Karpas-422 (cell line): ENCODE results near the gene RFX2. TPM values are rescaled to one million over a fixed set of nuclear protein-coding genes. Genes with fewer than 3 reads are reported as not detected.
"Not testable (repeated sequence)": the region's sequence is repeated elsewhere in the genome, so short reads cannot be mapped to it uniquely, and the experiment has no call there.

Source experiments
- DNase-seq: peaks from one replicate; pipeline ENCODE4 v3.0.0-alpha.2; 2015
- H2AFZ ChIP-seq: fragments of 200-600 bp; sonication (generic); 2 replicates; pipeline ENCODE4 v1.6.1; 2014; ENCODE audit warnings: antibody characterized with exemption, low read length, mixed read lengths
- H3K27ac ChIP-seq: fragments of 200-600 bp; sonication (generic); 2 replicates; pipeline ENCODE4 v1.5.1; 2014; ENCODE audit warnings: mild to moderate bottlenecking, low read length, moderate library complexity
- H3K27me3 ChIP-seq: fragments of 200-600 bp; sonication (generic); 2 replicates; pipeline ENCODE4 v1.6.1; 2014; ENCODE audit warnings: low read length, mixed read lengths
- H3K36me3 ChIP-seq: fragments of 200-600 bp; sonication (generic); 2 replicates; pipeline ENCODE4 v1.6.1; 2014; ENCODE audit warnings: low read length, mixed read lengths; ENCODE audit not compliant: insufficient read depth
- H3K4me1 ChIP-seq: fragments of 200-600 bp; sonication (generic); 2 replicates; pipeline ENCODE4 v1.6.1; 2014; ENCODE audit warnings: mild to moderate bottlenecking, low read length, mixed read lengths
- H3K4me2 ChIP-seq: fragments of 200-600 bp; sonication (generic); 2 replicates; pipeline ENCODE4 v1.6.1; 2014; ENCODE audit warnings: low read length, low read depth, mild to moderate bottlenecking; ENCODE audit not compliant: poor library complexity, severe bottlenecking
- H3K4me3 ChIP-seq: fragments of 200-600 bp; sonication (generic); 2 replicates; pipeline ENCODE4 v1.5.1; 2014; ENCODE audit warnings: mild to moderate bottlenecking, antibody characterized with exemption, low read length, mixed read lengths
- H3K79me2 ChIP-seq: fragments of 200-600 bp; sonication (generic); 2 replicates; pipeline ENCODE4 v1.6.1; 2014; ENCODE audit warnings: mild to moderate bottlenecking, low read length, mixed read lengths
- H3K9ac ChIP-seq: fragments of 200-600 bp; sonication (generic); 2 replicates; pipeline ENCODE4 v1.6.0; 2014; ENCODE audit warnings: low read length
- H3K9me2 ChIP-seq: fragments of 200-600 bp; sonication (generic), shearing (Covaris generic); replicated peaks from 2 replicates; pipeline ENCODE4 v1.6.0; 2014; ENCODE audit warnings: mild to moderate bottlenecking, low read length, moderate library complexity; ENCODE audit not compliant: insufficient read depth
- H3K9me3 ChIP-seq: fragments of 300-700, 200-600 bp; sonication (generic); 2 replicates; pipeline ENCODE4 v1.6.1; 2014; ENCODE audit warnings: low read length, mixed read lengths
- H4K20me1 ChIP-seq: fragments of 200-600 bp; sonication (generic); 2 replicates; pipeline ENCODE4 v1.6.1; 2014; ENCODE audit warnings: mild to moderate bottlenecking, antibody characterized with exemption, low read length, low read depth; ENCODE audit not compliant: insufficient read depth
- total RNA-seq: library from RNA; depleted of rRNA; stranded (reverse); fragments of >200 nt; shearing (Covaris generic); gene quantifications from 2 replicates; pipeline ENCODE4 v1.2.3, GENCODE V29; 2014; ENCODE audit warnings: low replicate concordance

The RFX2 gene
- total RNA-seq, 1 experiment from 2014 or later: 6.4 TPM

- Histone ChIP-seq H3K4me2 (no peak overlapping the region), H3K9me2 (no peaks in the 10 kb centered on the region), H3K4me3 (no peak overlapping the region), H3K27me3 (no peaks in the 10 kb centered on the region), H4K20me1 (no peaks in the 10 kb centered on the region), H3K4me1 (no peaks in the 10 kb centered on the region), H3K79me2 (no peaks in the 10 kb centered on the region), H3K9me3 (no peaks in the 10 kb centered on the region), H3K36me3 (no peaks in the 10 kb centered on the region), H3K27ac (no peak overlapping the region), H2AFZ (no peak overlapping the region), H3K9ac (no peak overlapping the region)
- no peak for DNase-seq
These were observed 117.5 kb downstream of the RFX2 start for GRCh38 chr19:5992756-5993155.

- H3K36me3 ChIP-seq: no peaks in the 10 kb centered on the region
- H3K9me3 ChIP-seq: no peaks in the 10 kb centered on the region
- DNase-seq: peak; percentile 53
- peaks cover 3% of the 10 kb centered on the region; the same call in 1 of the 2 replicates for H3K4me1 ChIP-seq
- H3K27ac ChIP-seq: no peak overlapping the region
- H3K79me2 ChIP-seq: no peaks in the 10 kb centered on the region
- H4K20me1 ChIP-seq: no peaks in the 10 kb centered on the region
- H3K4me2 ChIP-seq: no peak overlapping the region
- H3K9ac ChIP-seq: no peak overlapping the region
- H2AFZ ChIP-seq: no peak overlapping the region
- H3K27me3 ChIP-seq: no peaks in the 10 kb centered on the region
- H3K9me2 ChIP-seq: no peaks in the 10 kb centered on the region
- H3K4me3 ChIP-seq: no peak overlapping the region
These were observed 119.0 kb downstream of the RFX2 start for GRCh38 chr19:5991244-5991838.

GRCh38 chr19:5990289-5990797, 120.0 kb downstream of the RFX2 start:
- no peak overlapping the region for H3K9ac ChIP-seq
- no peaks in the 10 kb centered on the region for H3K79me2 ChIP-seq
- no peaks in the 10 kb centered on the region for H3K36me3 ChIP-seq
- H4K20me1 ChIP-seq: no peaks in the 10 kb centered on the region
- H2AFZ ChIP-seq: no peak overlapping the region
- H3K27ac ChIP-seq: no peak overlapping the region
- H3K4me2 ChIP-seq: no peak overlapping the region
- H3K9me2 ChIP-seq: no peaks in the 10 kb centered on the region
- no peaks in the 10 kb centered on the region for H3K27me3 ChIP-seq
- DNase-seq: no peak
- H3K4me3 ChIP-seq: no peak overlapping the region
- peaks cover 3% of the 10 kb centered on the region; the same call in 1 of the 2 replicates for H3K4me1 ChIP-seq
- no peaks in the 10 kb centered on the region for H3K9me3 ChIP-seq

- Histone ChIP-seq H3K9me2 (no peaks in the 10 kb centered on the region), H3K36me3 (no peaks in the 10 kb centered on the region), H3K4me2 (no peak overlapping the region), H3K4me3 (no peak overlapping the region), H3K27me3 (no peaks in the 10 kb centered on the region), H3K4me1 (peaks cover 3% of the 10 kb centered on the region; the same call in 1 of the 2 replicates), H3K9ac (no peak overlapping the region), H4K20me1 (no peaks in the 10 kb centered on the region), H3K27ac (no peak overlapping the region), H3K9me3 (no peaks in the 10 kb centered on the region), H3K79me2 (no peaks in the 10 kb centered on the region), H2AFZ (no peak overlapping the region)
- no peak for DNase-seq
These were observed 120.8 kb downstream of the RFX2 start for GRCh38 chr19:5989388-5990074.

GRCh38 chr19:5988517-5989387, 121.5 kb downstream of the RFX2 start:
- Histone ChIP-seq H3K4me1 (peaks cover 3% of the 10 kb centered on the region; the same call in 1 of the 2 replicates), H2AFZ (no peak overlapping the region), H3K27ac (no peak overlapping the region), H3K36me3 (no peaks in the 10 kb centered on the region), H3K9me3 (no peaks in the 10 kb centered on the region), H3K4me2 (no peak overlapping the region), H3K79me2 (no peaks in the 10 kb centered on the region), H3K9ac (no peak overlapping the region), H3K4me3 (no peak overlapping the region), H3K27me3 (no peaks in the 10 kb centered on the region), H3K9me2 (no peaks in the 10 kb centered on the region), H4K20me1 (no peaks in the 10 kb centered on the region)
- peak; percentile 65 for DNase-seq

- peak; percentile 83 for DNase-seq
- no peak overlapping the region for H2AFZ ChIP-seq
- H3K36me3 ChIP-seq: no peaks in the 10 kb centered on the region
- H3K27ac ChIP-seq: no peak overlapping the region
- no peaks in the 10 kb centered on the region for H3K9me2 ChIP-seq
- no peaks in the 10 kb centered on the region for H3K9me3 ChIP-seq
- H3K79me2 ChIP-seq: no peaks in the 10 kb centered on the region
- no peaks in the 10 kb centered on the region for H3K27me3 ChIP-seq
- H3K4me1 ChIP-seq: peaks cover 3% of the 10 kb centered on the region; the same call in 1 of the 2 replicates
- no peaks in the 10 kb centered on the region for H4K20me1 ChIP-seq
- H3K9ac ChIP-seq: peak overlapping the region; percentile 13; the same call in 1 of the 2 replicates
- H3K4me3 ChIP-seq: no peak overlapping the region
- no peak overlapping the region for H3K4me2 ChIP-seq
These were observed 123.1 kb downstream of the RFX2 start for GRCh38 chr19:5987077-5987818.

- H3K9me3 ChIP-seq, H3K27me3 ChIP-seq, H3K27ac ChIP-seq, H3K9me2 ChIP-seq, H3K79me2 ChIP-seq, DNase-seq, H3K4me1 ChIP-seq, H3K4me2 ChIP-seq, H3K36me3 ChIP-seq, H2AFZ ChIP-seq, H3K9ac ChIP-seq, H4K20me1 ChIP-seq, H3K4me3 ChIP-seq: not testable (repeated sequence)
These were observed 124.5 kb downstream of the RFX2 start for GRCh38 chr19:5985837-5986236.
